ENCODE measurements around the gene ATG16L1.

GRCh38 chr2:233290051-233290845, 38.8 kb downstream of the ATG16L1 start:
- TF ChIP-seq CTCF (IDR thresholded peaks at IDR 0.05), result no peak
- TF ChIP-seq POLR2A (IDR thresholded peaks at IDR 0.05), result no peak
- no peak for TF ChIP-seq POLR2AphosphoS5 (IDR thresholded peaks at IDR 0.05)
